Testis (tissue), 3 donors: Measurements from ENCODE around the gene ERBB4. TPM values are rescaled to one million over a fixed set of nuclear protein-coding genes. Genes with fewer than 3 reads are reported as not detected.

Experiments used
- DNase-seq: peaks from one replicate; pipeline ENCODE4 v3.0.0-alpha.2; 2019
- H3K27ac ChIP-seq, 2 donors: fragments of 200-600 bp; sonication (generic); one replicate each; pipeline ENCODE4 v1.5.1; 2019
- H3K27me3 ChIP-seq: fragments of 200-600 bp; sonication (generic); one replicate; pipeline ENCODE4 v1.5.1; 2019
- H3K36me3 ChIP-seq: fragments of 200-600 bp; sonication (generic); one replicate; pipeline ENCODE4 v1.5.1; 2017; ENCODE audit warnings: low read depth; ENCODE audit errors: missing control alignments
- H3K4me1 ChIP-seq: fragments of 200-600 bp; sonication (generic); one replicate; pipeline ENCODE4 v1.5.1; 2019
- H3K4me3 ChIP-seq, 2 donors: fragments of 200-600 bp; sonication (generic); one replicate each; pipeline ENCODE4 v1.5.1; 2017 to 2019
- H3K9me3 ChIP-seq: fragments of 200-600 bp; sonication (generic); one replicate; pipeline ENCODE4 v1.5.1; 2017
- CTCF ChIP-seq, 3 experiments: fragments of 450-650 bp in 2 of 3; fragments of 200-600 bp in 1 of 3; sonication (generic) in 1 of 3; IDR thresholded peaks; one replicate each; pipeline ENCODE4 v1.5.1; 2016 to 2019; ENCODE audit warnings: antibody characterized with exemption in 3 of 3, mild to moderate bottlenecking in 2 of 3, moderate library complexity in 1 of 3
- POLR2A ChIP-seq: fragments of 450-650 bp; IDR thresholded peaks from one replicate; pipeline ENCODE4 v1.6.1; 2017; ENCODE audit warnings: antibody characterized with exemption, mild to moderate bottlenecking, moderate library complexity
- WGBS, 2 donors: methylation state at CpG; one replicate each; pipeline ENCODE4 v1.1.5; 2018; 5-methylcytosine and 5-hydroxymethylcytosine counted together
- intact Hi-C: fragments of 100-400 bp; cut with DNase I; formaldehyde crosslinking; loops from one replicate; pipeline ENCODE4 v1.15.1; 2023; ENCODE audit warnings: low total_unique reads
- polyA plus RNA-seq: library from polyadenylated mRNA; stranded (reverse); fragments of 350-450 nt; fragmentation: Illumina TruSeq; extraction: RNeasy Lipid Tissue Mini Kit (QIAGEN cat#74804); gene quantifications from one replicate; pipeline ENCODE4 v1.2.3, GENCODE V29; 2014; ENCODE audit warnings: low read depth, low replicate concordance; ENCODE audit not compliant: insufficient read depth
- total RNA-seq, 2 donors: library from RNA; depleted of rRNA; stranded (reverse); fragments of >200 nt; gene quantifications; one replicate each; pipeline ENCODE4 v1.2.3, GENCODE V29; 2016

Gene ERBB4
- total and polyA plus RNA-seq, 3 donors from 2014 or later = 6.1 to 62.7 (median 47.7) TPM

- 33 to 42% methylated on average over 2 of the region's 2 CpGs for WGBS, 2 donors
- Histone ChIP-seq H3K9me3 (no peaks in the 10 kb centered on the region), H3K36me3 (no peaks in the 10 kb centered on the region), H3K27me3 (no peaks in the 10 kb centered on the region), H3K4me1 (no peaks in the 10 kb centered on the region), H3K4me3 (no peak overlapping the region), H3K27ac (no peak overlapping the region)
- no peak for DNase-seq
- TF ChIP-seq CTCF (IDR thresholded peaks at IDR 0.05) (no peak), POLR2A (no peak)
- intact Hi-C loops = no loop called here
Observed at GRCh38 chr2:211457325-211457724, 1081.3 kb downstream of the ERBB4 start.

GRCh38 chr2:211455216-211455841 lies 1083.3 kb downstream of the ERBB4 start:
- Histone ChIP-seq H3K9me3 (no peaks in the 10 kb centered on the region), H3K36me3 (no peaks in the 10 kb centered on the region), H3K4me3 (no peak overlapping the region), H3K27ac (no peak overlapping the region), H3K4me1 (no peaks in the 10 kb centered on the region), H3K27me3 (no peaks in the 10 kb centered on the region)
- TF ChIP-seq CTCF (IDR thresholded peaks at IDR 0.05) (peak; percentile 49 to 89 (median 76)), POLR2A (no peak)
- peak; percentile 63 for DNase-seq
- WGBS, 2 donors = 49 to 54% methylated on average over 1 of the region's 1 CpG
- intact Hi-C loops = no loop called here

GRCh38 chr2:211454679-211455078 lies 1083.9 kb downstream of the ERBB4 start:
- TF ChIP-seq POLR2A = no peak
- no peak for TF ChIP-seq CTCF (IDR thresholded peaks at IDR 0.05)
- Histone ChIP-seq H3K27me3 (no peaks in the 10 kb centered on the region), H3K36me3 (no peaks in the 10 kb centered on the region), H3K9me3 (no peaks in the 10 kb centered on the region), H3K4me1 (no peaks in the 10 kb centered on the region), H3K27ac (no peak overlapping the region), H3K4me3 (no peak overlapping the region)
- WGBS, 2 donors = 12 to 16% methylated on average over 6 of the region's 6 CpGs
- DNase-seq = peak; percentile 27
- intact Hi-C loops = no loop called here

- intact Hi-C loops = no loop called here
- Histone ChIP-seq H3K36me3 (no peaks in the 10 kb centered on the region), H3K9me3 (no peaks in the 10 kb centered on the region), H3K4me3 (no peak overlapping the region), H3K27ac (no peak overlapping the region), H3K27me3 (no peaks in the 10 kb centered on the region), H3K4me1 (no peaks in the 10 kb centered on the region)
- 76 to 82% methylated on average over 6 of the region's 6 CpGs for WGBS, 2 donors
- no peak for TF ChIP-seq POLR2A
- no peak for TF ChIP-seq CTCF (IDR thresholded peaks at IDR 0.05)
- DNase-seq = no peak
Observed at GRCh38 chr2:211453311-211453887, 1085.2 kb downstream of the ERBB4 start.

- no peak overlapping the region for H3K4me3 ChIP-seq
- no peaks in the 10 kb centered on the region for H3K36me3 ChIP-seq
- WGBS, 2 donors = 84 to 97% methylated on average over 2 of the region's 2 CpGs
- H3K27ac ChIP-seq = no peak overlapping the region
- no peak for TF ChIP-seq CTCF (IDR thresholded peaks at IDR 0.05)
- no peak for TF ChIP-seq POLR2A
- no peaks in the 10 kb centered on the region for H3K4me1 ChIP-seq
- no peaks in the 10 kb centered on the region for H3K9me3 ChIP-seq
- intact Hi-C loops = no loop called here
- no peaks in the 10 kb centered on the region for H3K27me3 ChIP-seq
- DNase-seq = no peak
Observed at GRCh38 chr2:211451642-211452041, 1087.0 kb downstream of the ERBB4 start.
